HCT116 (cell line): ENCODE data around the gene CHFR. TPM values are rescaled to one million over a fixed set of nuclear protein-coding genes. Genes with fewer than 3 reads are reported as not detected.
"Not testable (repeated sequence)": the region's sequence is repeated elsewhere in the genome, so short reads cannot be mapped to it uniquely, and the experiment has no call there.

Experiments used
- ATAC-seq: fragments of 200-7000 bp; cut with Tn5 transposase; 2 replicates; pipeline ENCODE4 v1.9.1; 2020; ENCODE audit warnings: mild to moderate bottlenecking, moderate library complexity
- BruUV-seq: library from RNA; stranded (reverse); fragments of 400-500 nt; replicated peaks from 2 replicates; lab custom pipeline; 2021; lab: Mats Ljungman, UMichigan
- CTCF ChIA-PET: fragments of 300-600 bp; sonication (Branson Sonifier 250); formaldehyde crosslinking; loops from one replicate; lab custom pipeline; 2021; ENCODE audit warnings: antibody characterized with exemption; lab: Charles Lee
- POLR2A ChIA-PET: fragments of 300-600, 350-600 bp; sonication (Branson Sonifier 250); formaldehyde crosslinking; loops from one replicate; lab custom pipeline; 2021; ENCODE audit warnings: antibody characterized with exemption; lab: Charles Lee
- RAD21 ChIA-PET, 2 experiments: fragments of 300-600 bp; sonication (Branson Sonifier 250); formaldehyde crosslinking; loops; one replicate each; lab custom pipeline; 2023; ENCODE audit warnings: low total read pairs in 2 of 2; ENCODE audit not compliant: uncharacterized antibody in 2 of 2, unreplicated experiment in 2 of 2, low non-redundant PET in 1 of 2; lab: Charles Lee
- DNase-seq: peaks from one replicate; pipeline ENCODE4 v3.0.0-alpha.2; 2010; ENCODE audit warnings: low read depth, low spot score
- H2AFZ ChIP-seq: fragments of 200-600 bp; shearing (Covaris generic), sonication (generic); 2 replicates; pipeline ENCODE4 v1.6.1; 2017; ENCODE audit warnings: low read depth, mixed run types, mixed read lengths, antibody characterized with exemption, low read length; ENCODE audit not compliant: poor library complexity, severe bottlenecking
- H3K27ac ChIP-seq: 2 replicates; pipeline ENCODE4 v1.5.1; 2012; ENCODE audit warnings: low read depth, low read length
- H3K27me3 ChIP-seq: fragments of 200-600 bp; sonication (generic); 2 replicates; pipeline ENCODE4 v1.6.1; 2016; ENCODE audit warnings: mixed run types, low read length, mixed read lengths; ENCODE audit not compliant: insufficient read depth
- H3K36me3 ChIP-seq, 2 experiments: fragments of 200-500 bp in 1 of 2; fragments of 200-600 bp in 1 of 2; sonication (Bioruptor generic) in 1 of 2; sonication (generic) in 1 of 2; 2 replicates each; pipeline versions ENCODE4 v1.5.1 to v1.6.1; 2014 to 2016; ENCODE audit warnings: low read length in 2 of 2, inconsistent platforms in 1 of 2, mixed read lengths in 1 of 2, mixed run types in 1 of 2; ENCODE audit not compliant: insufficient read depth in 2 of 2, control insufficient read depth in 1 of 2
- H3K4me1 ChIP-seq, 2 experiments: fragments of 200-600 bp in 1 of 2; sonication (generic) in 1 of 2; 2 replicates each; pipeline versions ENCODE4 v1.5.1 to v1.6.1; 2012 to 2017; ENCODE audit warnings: low read length in 2 of 2, inconsistent platforms in 1 of 2, mild to moderate bottlenecking in 1 of 2, mixed read lengths in 1 of 2, mixed run types in 1 of 2, moderate library complexity in 1 of 2; ENCODE audit not compliant: insufficient read depth in 2 of 2, control insufficient read depth in 1 of 2
- H3K4me2 ChIP-seq: fragments of 200-600 bp; sonication (generic); 2 replicates; pipeline ENCODE4 v1.6.1; 2017; ENCODE audit warnings: mixed run types, low read length, mixed read lengths
- H3K4me3 ChIP-seq, 2 experiments: fragments of 200-600 bp in 1 of 2; sonication (generic) in 1 of 2; replicated peaks in 1 of 2; 2 replicates each; pipeline ENCODE4 v1.5.1; 2011 to 2016; ENCODE audit warnings: low read length in 2 of 2, control low read depth in 1 of 2, low read depth in 1 of 2, mild to moderate bottlenecking in 1 of 2, mixed read lengths in 1 of 2, mixed run types in 1 of 2
- H3K79me2 ChIP-seq: fragments of 200-600 bp; sonication (generic); 2 replicates; pipeline ENCODE4 v1.6.1; 2017; ENCODE audit warnings: mild to moderate bottlenecking, mixed run types, low read length, moderate library complexity, mixed read lengths; ENCODE audit not compliant: insufficient read depth
- H3K9ac ChIP-seq: fragments of 200-600 bp; sonication (generic); 2 replicates; pipeline ENCODE4 v1.6.1; 2016; ENCODE audit warnings: low read length, mixed read lengths
- H3K9me2 ChIP-seq: fragments of 200-600 bp; sonication (generic), shearing (Covaris generic); 2 replicates; pipeline ENCODE4 v1.6.1; 2017; ENCODE audit warnings: mixed run types, mild to moderate bottlenecking, moderate library complexity; ENCODE audit not compliant: insufficient read depth
- H3K9me3 ChIP-seq, 2 experiments: fragments of 200-500 bp in 1 of 2; fragments of 200-600 bp in 1 of 2; sonication (Bioruptor generic) in 1 of 2; sonication (generic) in 1 of 2; 2 replicates each; pipeline ENCODE4 v1.6.1; 2014 to 2017; ENCODE audit warnings: low read length in 2 of 2, mixed read lengths in 2 of 2, inconsistent platforms in 1 of 2, low read depth in 1 of 2, mild to moderate bottlenecking in 1 of 2, mixed run types in 1 of 2, moderate library complexity in 1 of 2; ENCODE audit not compliant: control insufficient read depth in 1 of 2, insufficient read depth in 1 of 2
- H4K20me1 ChIP-seq: fragments of 200-600 bp; sonication (generic), shearing (Covaris generic); 2 replicates; pipeline ENCODE4 v1.6.1; 2017; ENCODE audit warnings: mixed run types, mild to moderate bottlenecking, moderate library complexity; ENCODE audit not compliant: insufficient read depth
- CTCF ChIP-seq, 3 experiments: fragments of 200-600 bp in 1 of 3; sonication (generic) in 1 of 3; IDR thresholded peaks in 2 of 3; conservative IDR thresholded peaks in 1 of 3; 2 replicates each; pipeline ENCODE4 v1.5.1; 2012 to 2017; ENCODE audit warnings: low read depth in 2 of 3, low read length in 2 of 3, antibody characterized with exemption in 1 of 3, borderline replicate concordance in 1 of 3, control low read depth in 1 of 3, mild to moderate bottlenecking in 1 of 3, mixed read lengths in 1 of 3, mixed run types in 1 of 3, moderate library complexity in 1 of 3; ENCODE audit not compliant: insufficient read depth in 1 of 3
- ELF1 ChIP-seq: IDR thresholded peaks from 2 replicates; pipeline ENCODE4 v1.6.1; 2012; ENCODE audit warnings: low read depth, borderline replicate concordance
- FOSL1 ChIP-seq: IDR thresholded peaks from 2 replicates; pipeline ENCODE4 v1.6.1; 2012; ENCODE audit warnings: low read depth
- MAX ChIP-seq: IDR thresholded peaks from 2 replicates; pipeline ENCODE4 v1.6.1; 2012
- POLR2A ChIP-seq: IDR thresholded peaks from 2 replicates; pipeline ENCODE4 v1.7.0; 2011; ENCODE audit warnings: borderline replicate concordance; ENCODE audit not compliant: insufficient read depth, insufficient read length; ENCODE audit errors: extremely low read depth
- POLR2AphosphoS5 ChIP-seq: IDR thresholded peaks from 2 replicates; pipeline ENCODE4 v1.6.1; 2011; ENCODE audit warnings: mild to moderate bottlenecking, low read depth, low read length, moderate library complexity
- REST ChIP-seq: IDR thresholded peaks from 2 replicates; pipeline ENCODE4 v1.6.1; 2012; ENCODE audit warnings: low read depth
- SIN3A ChIP-seq: IDR thresholded peaks from 2 replicates; pipeline ENCODE4 v1.6.1; 2012; ENCODE audit warnings: low read depth
- SP1 ChIP-seq: IDR thresholded peaks from 2 replicates; pipeline ENCODE4 v1.6.1; 2012; ENCODE audit warnings: low read depth
- SRF ChIP-seq: IDR thresholded peaks from 2 replicates; pipeline ENCODE4 v1.6.1; 2012; ENCODE audit warnings: low read depth
- TCF7L2 ChIP-seq: IDR thresholded peaks from 2 replicates; pipeline ENCODE4 v1.7.0; 2011; ENCODE audit warnings: borderline replicate concordance, inconsistent platforms; ENCODE audit not compliant: insufficient read depth, insufficient read length; ENCODE audit errors: extremely low read depth
- YY1 ChIP-seq: IDR thresholded peaks from 2 replicates; pipeline ENCODE4 v1.6.1; 2011; ENCODE audit warnings: low read length, low read depth, moderate library complexity, mild to moderate bottlenecking; ENCODE audit not compliant: insufficient replicate concordance; ENCODE audit errors: extremely low read depth
- ZNF274 ChIP-seq: fragments of 200-500 bp; sonication (Bioruptor generic); IDR thresholded peaks from 2 replicates; pipeline ENCODE4 v1.6.1; 2014; ENCODE audit warnings: mild to moderate bottlenecking, low read depth, low read length, inconsistent platforms
- intact Hi-C: fragments of 100-400 bp; cut with micrococcal nuclease; formaldehyde crosslinking; loops from 2 replicates; pipeline ENCODE4 v1.10.0; 2022
- total RNA-seq: library from RNA; stranded (reverse); gene quantifications from one replicate; pipeline ENCODE4 v1.2.1, GENCODE V29; 2021; ENCODE audit not compliant: unreplicated experiment

Gene CHFR
- total RNA-seq, 1 experiment from 2014 or later, result 0.39 TPM

GRCh38 chr12:132881818-132882217, 5.6 kb downstream of the CHFR start:
- H3K4me1 ChIP-seq, result no peaks in the 10 kb centered on the region
- ChIA-PET POLR2A (no interaction called here), RAD21 (no interaction called here), CTCF (no interaction called here)
- H3K4me3 ChIP-seq, result no peak overlapping the region
- ATAC-seq, result no peak
- no peak overlapping the region for H3K4me2 ChIP-seq
- TF ChIP-seq POLR2AphosphoS5 (no peak), SP1 (no peak), FOSL1 (no peak), YY1 (no peak), REST (no peak), POLR2A (no peak), SRF (no peak), TCF7L2 (no peak), CTCF (IDR thresholded peaks at IDR 0.05 in 2 of 3, conservative IDR thresholded peaks at IDR 0.05 in 1 of 3; ENCODE audit: borderline replicate concordance in 1 of 3, insufficient read depth in 1 of 3, low read depth in 2 of 3, low read length in 2 of 3) (no peak), SIN3A (no peak), ELF1 (no peak), MAX (no peak), ZNF274 (no peak)
- H3K27ac ChIP-seq, result no peak overlapping the region
- H3K9ac ChIP-seq, result no peak overlapping the region
- intact Hi-C loops, result no loop called here
- H3K9me3 ChIP-seq, result peaks cover 2 to 3% of the 10 kb centered on the region in 2 experiments; a peak in 1 of 4 replicates
- H4K20me1 ChIP-seq, result no peaks in the 10 kb centered on the region
- no peaks in the 10 kb centered on the region for H3K27me3 ChIP-seq
- no peaks in the 10 kb centered on the region for H3K36me3 ChIP-seq
- H3K9me2 ChIP-seq, result no peaks in the 10 kb centered on the region
- DNase-seq, result no peak
- no TSS peak for BruUV-seq
- no peaks in the 10 kb centered on the region for H3K79me2 ChIP-seq
- H2AFZ ChIP-seq, result no peak overlapping the region

GRCh38 chr12:132874620-132875019, 12.8 kb downstream of the CHFR start:
- H2AFZ ChIP-seq, CTCF ChIA-PET, H3K27ac ChIP-seq, H3K36me3 ChIP-seq, H4K20me1 ChIP-seq, RAD21 ChIA-PET, H3K4me2 ChIP-seq, H3K4me3 ChIP-seq, H3K79me2 ChIP-seq, DNase-seq, H3K9ac ChIP-seq, H3K27me3 ChIP-seq, H3K9me2 ChIP-seq, H3K9me3 ChIP-seq, intact Hi-C loops, BruUV-seq, H3K4me1 ChIP-seq, POLR2A ChIA-PET, ATAC-seq: not testable (repeated sequence)
